Activated CD4-positive, alpha-beta T cell treated with anti-CD3 and anti-CD28 coated beads, Interleukin-2, Interleukin-4, amounts not matched to agents 100 ng/mL and 50 ng/mL, durations not matched to agents 16 hours and 8 hours (primary cell): ENCODE data around the gene ZNF618.

ENCODE experiments used
- DNase-seq: peaks from one replicate; pipeline ENCODE4 v3.0.0-alpha.2; 2020; ENCODE audit warnings: low spot score

Gene ZNF618

DNA sequence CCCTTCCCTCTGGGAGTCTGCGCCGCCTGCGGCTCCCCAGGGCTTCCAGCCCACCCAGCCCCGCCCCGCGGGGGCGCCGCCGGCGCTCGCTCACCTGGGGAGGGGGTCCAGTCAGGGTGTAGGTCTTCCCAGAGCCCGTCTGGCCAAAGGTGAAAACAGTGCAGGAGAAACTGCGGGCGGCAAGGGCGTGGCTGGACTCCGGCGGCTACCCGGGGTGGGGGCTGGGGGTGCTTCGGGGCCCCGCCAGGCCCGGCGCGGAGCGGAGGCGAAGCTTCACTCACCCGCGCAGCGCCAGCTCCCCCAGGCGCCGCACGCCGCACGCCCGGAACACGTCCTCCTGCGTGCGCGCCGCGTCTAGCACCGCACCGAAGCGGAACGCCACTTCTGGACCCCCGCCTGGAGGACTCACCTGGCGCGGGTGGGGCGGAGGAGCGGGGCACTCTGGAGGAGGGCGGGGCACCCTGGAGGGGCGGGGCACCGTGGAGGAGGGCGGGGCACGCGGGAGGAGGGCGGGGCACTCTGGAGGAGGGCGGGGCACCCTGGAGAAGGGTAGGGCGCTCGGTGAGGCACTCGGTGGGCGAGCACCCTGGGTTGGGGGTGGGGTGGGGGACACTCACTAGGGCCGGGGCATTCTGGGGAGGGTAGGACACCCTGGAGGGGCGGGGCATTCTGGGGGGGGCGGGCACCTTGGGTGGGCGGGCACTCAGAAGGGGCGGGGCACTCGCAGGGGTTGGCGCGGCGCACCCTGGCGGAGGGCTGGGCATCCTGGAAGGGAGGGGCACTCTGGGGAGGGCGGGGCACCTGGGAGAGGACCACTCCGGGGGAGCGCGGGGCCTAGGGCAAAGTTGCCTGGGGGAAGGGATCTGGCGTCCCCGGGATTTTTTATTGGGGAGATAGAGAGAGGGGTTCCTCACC, 222.2 kb downstream of the ZNF618 start:
- DNase-seq = no peak

DNA sequence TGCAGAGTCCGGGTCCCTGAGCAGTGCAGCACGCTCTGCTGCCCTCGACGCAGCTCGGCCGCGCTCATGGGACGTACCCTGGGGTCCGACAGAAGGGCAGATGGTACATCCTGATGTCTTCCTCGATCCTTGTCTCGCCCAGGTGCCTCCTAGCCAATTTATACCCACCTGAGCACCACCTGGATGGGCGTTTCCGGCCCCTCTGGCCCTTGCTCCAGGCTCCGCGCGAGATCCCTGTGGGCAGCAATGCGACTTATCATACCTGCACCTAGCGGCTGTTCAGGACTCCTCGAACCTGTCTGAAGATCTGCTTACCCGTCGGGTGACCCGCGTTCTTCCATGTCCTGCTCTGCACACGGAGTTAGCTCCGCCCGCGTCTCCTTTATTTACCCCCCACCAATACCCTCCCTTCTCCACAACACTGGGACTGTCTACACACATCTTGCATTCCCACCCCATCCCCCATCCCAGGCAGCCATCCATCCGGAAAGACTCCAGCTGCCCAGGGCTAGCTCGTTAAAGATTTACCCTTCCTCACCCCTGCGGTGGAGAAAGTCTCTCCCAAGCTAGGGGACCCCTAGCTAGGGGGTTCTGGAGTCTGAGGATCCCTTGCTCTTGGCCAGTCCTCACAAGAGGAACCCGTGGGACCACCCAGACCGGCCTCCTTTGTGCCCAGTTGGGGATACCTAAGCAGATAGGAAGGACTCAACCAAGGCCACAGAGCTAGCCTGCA, 223.0 kb downstream of the ZNF618 start, which contains the start of gene KIF12:
Gene KIF12, minus strand, starts transcription at position 357 of the 733 bp plus-strand sequence. Its CDS starts 16 bp downstream, at position 341.
- no peak for DNase-seq

DNA sequence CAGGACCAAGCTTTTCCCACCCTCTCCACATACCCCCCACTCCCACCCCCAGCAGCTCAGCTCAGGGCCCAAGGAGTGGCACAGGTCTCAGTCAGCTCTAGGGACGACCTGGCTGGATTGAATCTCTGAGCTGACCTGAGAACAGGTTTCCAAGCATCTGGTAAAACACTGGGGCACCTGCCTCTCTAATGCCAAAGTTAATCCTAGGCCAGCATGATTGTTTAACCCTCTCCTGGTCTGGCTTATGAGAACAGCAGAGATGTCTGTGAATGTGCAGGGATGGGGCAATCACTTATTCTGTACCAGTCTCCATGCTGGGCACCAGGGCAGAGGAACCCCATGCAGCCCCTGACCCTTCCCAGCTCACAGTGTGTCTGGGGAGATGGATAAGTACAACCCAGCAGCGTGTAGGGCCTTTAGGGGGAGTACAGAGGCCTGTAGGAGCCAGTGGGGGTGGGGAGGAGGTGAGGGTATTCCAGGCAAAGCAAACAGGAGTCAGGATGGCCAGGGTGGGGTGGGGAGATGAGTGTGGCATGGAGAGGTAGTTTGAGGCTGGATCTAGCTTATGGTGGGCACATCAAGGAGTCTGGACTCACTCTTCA, 223.7 kb downstream of the ZNF618 start:
- DNase-seq = no peak

DNA sequence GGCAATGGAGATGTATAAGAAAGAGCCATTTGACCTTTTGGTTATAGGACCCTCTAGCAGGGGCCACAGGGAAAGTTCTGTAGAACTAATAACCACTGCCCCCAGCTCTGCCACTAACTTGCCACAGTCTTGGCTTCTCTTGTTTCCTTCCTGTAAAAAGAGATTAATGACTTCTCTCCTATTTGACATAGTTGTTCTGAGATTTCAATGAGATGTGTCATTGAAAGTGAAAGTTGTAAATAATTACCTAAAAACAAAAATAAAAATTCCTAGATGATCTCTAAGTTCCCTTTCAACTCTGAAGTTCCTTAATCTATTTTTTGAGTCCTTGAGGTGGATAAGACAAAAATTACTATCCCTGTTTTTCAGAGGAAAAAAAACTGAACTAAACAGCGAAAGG, 224.4 kb downstream of the ZNF618 start:
- DNase-seq = no peak

DNA sequence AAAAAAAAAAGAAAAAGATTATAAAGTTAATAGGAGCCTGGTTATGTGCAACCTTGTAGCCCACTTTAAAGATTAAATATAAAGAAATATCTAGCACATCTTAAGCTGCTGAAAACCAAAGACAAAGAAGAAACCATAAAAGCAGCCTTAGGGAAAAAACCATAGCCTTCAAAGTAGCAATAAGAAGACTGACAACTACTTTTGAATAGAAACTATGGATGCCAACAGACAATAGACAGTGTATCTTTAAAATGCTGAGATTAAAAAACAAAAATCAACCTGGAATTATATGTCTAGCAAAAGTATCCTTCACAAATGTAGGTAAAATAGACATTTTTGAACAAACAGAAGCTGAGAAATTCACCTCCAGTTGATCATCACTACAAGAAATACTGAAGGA, 226.4 kb downstream of the ZNF618 start:
- DNase-seq = no peak

DNA sequence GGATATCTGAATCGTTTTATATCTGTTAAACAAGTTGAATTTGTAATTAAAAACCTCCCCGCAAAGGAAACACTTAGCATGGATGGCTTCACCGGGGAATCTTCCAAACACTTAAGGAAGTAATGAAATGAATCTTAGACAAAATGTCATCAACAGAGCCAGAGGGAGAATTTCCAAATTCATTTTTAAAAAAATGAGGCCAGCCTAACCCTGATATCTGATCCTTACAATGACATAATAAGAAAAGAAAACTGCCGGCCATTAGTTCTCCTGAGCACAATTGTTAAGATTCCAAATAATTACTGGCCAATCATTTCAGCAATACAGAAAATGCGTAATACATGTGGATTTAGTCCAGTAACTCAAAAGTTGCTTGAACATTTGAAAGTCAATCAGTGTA, 229.1 kb downstream of the ZNF618 start:
- no peak for DNase-seq
